Keratinocyte (primary cell): Measurements from ENCODE around the gene SPOCK1. TPM values are rescaled to one million over a fixed set of nuclear protein-coding genes. Genes with fewer than 3 reads are reported as not detected.

Source experiments
- DNase-seq: peaks from one replicate; pipeline ENCODE4 v3.0.0-alpha.2; 2011; ENCODE audit warnings: low read depth, missing footprints, low spot score
- FAIRE-seq: peaks from 2 replicates; lab custom pipeline; 2011; peaks lifted over from hg19 to GRCh38; lab: Jason Lieb, UNC
- H2AFZ ChIP-seq: 2 replicates; pipeline ENCODE4 v1.6.0; 2012; ENCODE audit warnings: low read length, control low read depth, inconsistent platforms; ENCODE audit not compliant: control insufficient read depth
- H3K27ac ChIP-seq: 2 replicates; pipeline ENCODE4 v1.5.1; 2011; ENCODE audit warnings: low read length; ENCODE audit not compliant: control insufficient read depth, insufficient read depth
- H3K27me3 ChIP-seq: 3 replicates; pipeline ENCODE4 v1.6.0; 2011; ENCODE audit warnings: low read length; ENCODE audit not compliant: control insufficient read depth, insufficient read depth; ENCODE audit errors: extremely low read depth
- H3K36me3 ChIP-seq, 2 experiments: 2 replicates in 1 of 2; 3 replicates in 1 of 2; pipeline ENCODE4 v1.5.1; 2011; ENCODE audit warnings: low read length in 2 of 2, mild to moderate bottlenecking in 1 of 2; ENCODE audit not compliant: control insufficient read depth in 2 of 2, insufficient read depth in 2 of 2; ENCODE audit errors: extremely low read depth in 1 of 2
- H3K4me1 ChIP-seq: 3 replicates; pipeline ENCODE4 v1.5.1; 2011; ENCODE audit warnings: low read length; ENCODE audit not compliant: control insufficient read depth, insufficient read depth; ENCODE audit errors: extremely low read depth
- H3K4me2 ChIP-seq: 3 replicates; pipeline ENCODE4 v1.6.0; 2011; ENCODE audit warnings: low read depth, low read length; ENCODE audit not compliant: control insufficient read depth, insufficient read depth; ENCODE audit errors: extremely low read depth
- H3K4me3 ChIP-seq, 3 experiments: fragments of 200-600 bp in 1 of 3; sonication (generic) in 1 of 3; 2 replicates in 2 of 3; 3 replicates in 1 of 3; pipeline ENCODE4 v1.5.1; 2011 to 2016; ENCODE audit warnings: low read length in 3 of 3, mild to moderate bottlenecking in 3 of 3, control low read depth in 2 of 3, inconsistent platforms in 1 of 3, low read depth in 1 of 3, mixed read lengths in 1 of 3, mixed run types in 1 of 3, moderate library complexity in 1 of 3; ENCODE audit not compliant: control insufficient read depth in 2 of 3, insufficient read depth in 2 of 3; ENCODE audit errors: extremely low read depth in 1 of 3
- H3K79me2 ChIP-seq: 2 replicates; pipeline ENCODE4 v1.6.0; 2012; ENCODE audit warnings: low read length; ENCODE audit not compliant: control insufficient read depth, insufficient read depth
- H3K9ac ChIP-seq: 3 replicates; pipeline ENCODE4 v1.6.0; 2011; ENCODE audit warnings: low read length; ENCODE audit not compliant: control insufficient read depth, insufficient read depth; ENCODE audit errors: extremely low read depth
- H3K9me1 ChIP-seq: 3 replicates; pipeline ENCODE4 v1.6.0; 2011; ENCODE audit warnings: low read length; ENCODE audit not compliant: control insufficient read depth, insufficient read depth; ENCODE audit errors: extremely low read depth
- H3K9me3 ChIP-seq: 2 replicates; pipeline ENCODE4 v1.5.1; 2012; ENCODE audit warnings: low read depth, low read length; ENCODE audit not compliant: control insufficient read depth
- H4K20me1 ChIP-seq: 3 replicates; pipeline ENCODE4 v1.6.0; 2011; ENCODE audit warnings: low read length; ENCODE audit not compliant: control insufficient read depth, insufficient read depth; ENCODE audit errors: extremely low read depth
- EZH2 ChIP-seq: IDR thresholded peaks from one replicate; pipeline ENCODE4 v1.6.1; 2012; ENCODE audit warnings: inconsistent platforms, mild to moderate bottlenecking, low read length, moderate library complexity
- dilution Hi-C: fragments of 300-500 bp; cut with MboI; formaldehyde crosslinking; loops from one replicate; pipeline ENCODE4 v1.7.0; 2020; ENCODE audit warnings: low sequenced_read_pairs; ENCODE audit not compliant: extremely low pct_ligation_motif_present
- polyA plus RNA-seq, 5 experiments: library from polyadenylated mRNA; depleted of rRNA in 3 of 5; stranded (reverse) in 3 of 5; stranded (forward) in 1 of 5; unstranded in 1 of 5; fragments of >200 nt; gene quantifications; 1 replicate in 1 of 5; 2 replicates in 3 of 5; 3 replicates in 1 of 5; pipeline versions ENCODE4 v1.2.1 to v1.2.3, GENCODE V29; 2011 to 2012; ENCODE audit warnings: missing spikeins in 2 of 5, low read depth in 1 of 5, low replicate concordance in 1 of 5
- TF ChIP-seq, protein P1 (sequence below), 3 experiments: IDR thresholded peaks in 1 of 3; conservative IDR thresholded peaks in 1 of 3; optimal IDR thresholded peaks in 1 of 3; 2 replicates in 2 of 3; 3 replicates in 1 of 3; pipeline versions ENCODE3 to v1.5.1; 2011; ENCODE audit warnings: low read length in 3 of 3, mild to moderate bottlenecking in 3 of 3, moderate library complexity in 2 of 3, control low read depth in 1 of 3, inconsistent platforms in 1 of 3; ENCODE audit not compliant: insufficient read depth in 2 of 3; ENCODE audit errors: extremely low read depth in 1 of 3

SPOCK1 gene
- polyA plus RNA-seq, 1 donor (not counting 4 experiments of a cell fraction or from before 2014, with no cell fraction given) = 5.5 TPM

DNA sequence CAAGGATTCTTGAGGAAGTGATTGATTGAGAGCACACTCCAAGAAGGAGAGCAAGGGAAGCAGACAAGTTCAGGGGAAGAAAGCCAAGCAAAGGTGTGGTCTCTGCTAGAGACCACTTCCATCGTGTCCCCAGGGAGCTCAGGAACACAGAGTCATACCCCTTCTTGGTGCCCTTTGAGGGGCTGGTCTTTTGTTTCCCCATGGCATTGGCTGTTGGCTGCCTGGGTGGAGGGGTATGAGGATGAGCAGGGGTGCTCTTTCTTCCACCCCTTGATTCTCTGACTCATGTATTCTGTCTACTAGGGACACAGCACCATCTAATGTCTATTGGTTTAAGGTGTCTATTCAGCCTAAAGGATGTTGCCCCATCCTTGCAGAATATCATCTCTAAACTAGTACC, 11.5 kb upstream of the SPOCK1 start:
- DNase-seq = no peak
- no peak overlapping the region for H3K9ac ChIP-seq
- H3K4me3 ChIP-seq = no peak overlapping the region
- dilution Hi-C loops = no loop called here
- no peaks in the 10 kb centered on the region for H3K4me1 ChIP-seq
- H3K27me3 ChIP-seq = no peaks in the 10 kb centered on the region
- H3K79me2 ChIP-seq = no peaks in the 10 kb centered on the region
- no peak overlapping the region for H3K27ac ChIP-seq
- no peak for FAIRE-seq
- no peaks in the 10 kb centered on the region for H3K36me3 ChIP-seq
- no peaks in the 10 kb centered on the region for H3K9me1 ChIP-seq
- H3K9me3 ChIP-seq = no peaks in the 10 kb centered on the region
- no peak overlapping the region for H2AFZ ChIP-seq
- H3K4me2 ChIP-seq = no peak overlapping the region
- no peak for TF ChIP-seq EZH2
- TF ChIP-seq, protein P1, sequence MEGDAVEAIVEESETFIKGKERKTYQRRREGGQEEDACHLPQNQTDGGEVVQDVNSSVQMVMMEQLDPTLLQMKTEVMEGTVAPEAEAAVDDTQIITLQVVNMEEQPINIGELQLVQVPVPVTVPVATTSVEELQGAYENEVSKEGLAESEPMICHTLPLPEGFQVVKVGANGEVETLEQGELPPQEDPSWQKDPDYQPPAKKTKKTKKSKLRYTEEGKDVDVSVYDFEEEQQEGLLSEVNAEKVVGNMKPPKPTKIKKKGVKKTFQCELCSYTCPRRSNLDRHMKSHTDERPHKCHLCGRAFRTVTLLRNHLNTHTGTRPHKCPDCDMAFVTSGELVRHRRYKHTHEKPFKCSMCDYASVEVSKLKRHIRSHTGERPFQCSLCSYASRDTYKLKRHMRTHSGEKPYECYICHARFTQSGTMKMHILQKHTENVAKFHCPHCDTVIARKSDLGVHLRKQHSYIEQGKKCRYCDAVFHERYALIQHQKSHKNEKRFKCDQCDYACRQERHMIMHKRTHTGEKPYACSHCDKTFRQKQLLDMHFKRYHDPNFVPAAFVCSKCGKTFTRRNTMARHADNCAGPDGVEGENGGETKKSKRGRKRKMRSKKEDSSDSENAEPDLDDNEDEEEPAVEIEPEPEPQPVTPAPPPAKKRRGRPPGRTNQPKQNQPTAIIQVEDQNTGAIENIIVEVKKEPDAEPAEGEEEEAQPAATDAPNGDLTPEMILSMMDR (optimal IDR thresholded peaks at IDR 0.05 in 1 of 3, IDR thresholded peaks at IDR 0.05 in 1 of 3, conservative IDR thresholded peaks at IDR 0.05 in 1 of 3; ENCODE audit: extremely low read depth in 1 of 3, insufficient read depth in 2 of 3, low read length in 3 of 3) = no peak
- no peaks in the 10 kb centered on the region for H4K20me1 ChIP-seq

DNA sequence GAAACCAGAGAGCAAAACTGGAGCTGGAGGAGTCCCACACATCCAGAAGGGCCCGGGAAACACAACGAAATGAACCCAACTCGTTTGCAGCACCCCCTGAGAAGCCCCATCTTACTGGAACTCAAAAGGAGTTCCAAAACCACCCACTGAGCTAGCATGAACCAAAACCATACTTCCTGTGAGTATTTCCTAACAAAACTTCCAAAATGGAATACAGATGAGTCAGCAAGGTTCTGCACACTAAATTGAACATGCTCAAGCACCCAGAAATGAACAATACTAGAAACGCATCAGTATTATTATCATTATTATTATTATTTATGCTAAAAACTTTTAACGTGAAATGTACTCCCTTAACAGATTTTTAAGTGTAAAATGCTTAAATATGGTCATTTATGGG, 8.0 kb upstream of the SPOCK1 start:
- no peaks in the 10 kb centered on the region for H3K4me1 ChIP-seq
- no peaks in the 10 kb centered on the region for H4K20me1 ChIP-seq
- no peak overlapping the region for H3K4me3 ChIP-seq
- no peaks in the 10 kb centered on the region for H3K36me3 ChIP-seq
- dilution Hi-C loops = no loop called here
- no peaks in the 10 kb centered on the region for H3K9me1 ChIP-seq
- FAIRE-seq (no peak), DNase-seq (no peak)
- TF ChIP-seq, protein P1 (optimal IDR thresholded peaks at IDR 0.05 in 1 of 3, IDR thresholded peaks at IDR 0.05 in 1 of 3, conservative IDR thresholded peaks at IDR 0.05 in 1 of 3; ENCODE audit: extremely low read depth in 1 of 3, insufficient read depth in 2 of 3, low read length in 3 of 3) = no peak
- TF ChIP-seq EZH2 = no peak
- H2AFZ ChIP-seq = no peak overlapping the region
- H3K27ac ChIP-seq = no peak overlapping the region
- no peaks in the 10 kb centered on the region for H3K9me3 ChIP-seq
- H3K4me2 ChIP-seq = no peak overlapping the region
- peaks cover 2% of the 10 kb centered on the region for H3K27me3 ChIP-seq
- H3K9ac ChIP-seq = no peak overlapping the region
- no peaks in the 10 kb centered on the region for H3K79me2 ChIP-seq
